H1 (cell line): ENCODE results near the gene DYNC1I2. TPM values are rescaled to one million over a fixed set of nuclear protein-coding genes. Genes with fewer than 3 reads are reported as not detected.

Experiments
- CTCF ChIA-PET: fragments of 300-600 bp; sonication (Branson Sonifier 250); formaldehyde crosslinking; loops from one replicate; lab custom pipeline; 2021; ENCODE audit not compliant: partially characterized antibody; lab: Charles Lee
- POLR2A ChIA-PET: fragments of 300-600 bp; sonication (Branson Sonifier 250); formaldehyde crosslinking; loops from one replicate; lab custom pipeline; 2021; ENCODE audit warnings: inconsistent platforms; ENCODE audit not compliant: partially characterized antibody; lab: Charles Lee
- DNase-seq, 2 experiments: peaks; one replicate each; pipeline versions ENCODE4 v3.0.0 to v3.0.0-alpha.2; 2010 to 2022; ENCODE audit warnings: low spot score in 2 of 2, low read depth in 1 of 2, mixed read lengths in 1 of 2
- FAIRE-seq: peaks from 2 replicates; lab custom pipeline; 2011; peaks lifted over from hg19 to GRCh38; lab: Jason Lieb, UNC
- H2AFZ ChIP-seq: 2 replicates; pipeline ENCODE4 v1.8.1; 2012; ENCODE audit warnings: low read length, inconsistent platforms
- H2AK5ac ChIP-seq: 2 replicates; pipeline ENCODE4 v1.6.1; 2013; ENCODE audit warnings: low read depth, low read length
- H2BK120ac ChIP-seq: replicated peaks from 2 replicates; pipeline ENCODE3; 2013; ENCODE audit warnings: low read depth, low read length, inconsistent platforms
- H2BK12ac ChIP-seq: 2 replicates; pipeline ENCODE4 v1.6.1; 2013; ENCODE audit warnings: low read depth, low read length
- H2BK15ac ChIP-seq: 2 replicates; pipeline ENCODE4 v1.6.1; 2013; ENCODE audit warnings: low read length
- H2BK20ac ChIP-seq: 2 replicates; pipeline ENCODE4 v1.6.1; 2013; ENCODE audit warnings: low read length
- H2BK5ac ChIP-seq: 2 replicates; pipeline ENCODE4 v1.6.1; 2013; ENCODE audit warnings: low read depth, low read length
- H3K14ac ChIP-seq: 2 replicates; pipeline ENCODE4 v1.6.1; 2013; ENCODE audit warnings: inconsistent platforms; ENCODE audit not compliant: insufficient read length
- H3K18ac ChIP-seq: 2 replicates; pipeline ENCODE4 v1.6.1; 2013; ENCODE audit warnings: low read length; ENCODE audit errors: extremely low read depth
- H3K23ac ChIP-seq: 2 replicates; pipeline ENCODE4 v1.6.1; 2013; ENCODE audit warnings: inconsistent platforms; ENCODE audit not compliant: insufficient read length
- H3K23me2 ChIP-seq: 2 replicates; pipeline ENCODE4 v1.6.1; 2013; ENCODE audit warnings: low read depth, low read length
- H3K27ac ChIP-seq: 2 replicates; pipeline ENCODE4 v1.6.1; 2011; ENCODE audit warnings: low read depth, low read length, inconsistent platforms
- H3K27me3 ChIP-seq, 4 experiments: replicated peaks in 1 of 4; 1 replicate in 1 of 4; 2 replicates in 3 of 4; pipeline versions ENCODE4 v1.6.1 to v1.8.1; 2011 to 2013; ENCODE audit warnings: low read length in 3 of 4, mild to moderate bottlenecking in 3 of 4, inconsistent platforms in 2 of 4, mixed read lengths in 2 of 4, moderate library complexity in 1 of 4; ENCODE audit not compliant: control insufficient read depth in 3 of 4, insufficient read depth in 3 of 4; ENCODE audit errors: extremely low read depth in 1 of 4
- H3K36me3 ChIP-seq, 4 experiments: 2 replicates each; pipeline versions ENCODE4 v1.6.1 to v1.8.1; 2011 to 2013; ENCODE audit warnings: mild to moderate bottlenecking in 4 of 4, low read length in 3 of 4, moderate library complexity in 2 of 4, control low read depth in 1 of 4, inconsistent platforms in 1 of 4; ENCODE audit not compliant: insufficient read depth in 4 of 4, control insufficient read depth in 2 of 4
- H3K4ac ChIP-seq: replicated peaks from 2 replicates; pipeline ENCODE3; 2013; ENCODE audit warnings: low read length, low read depth, mixed read lengths, inconsistent platforms; ENCODE audit not compliant: insufficient read length
- H3K4me1 ChIP-seq, 4 experiments: replicated peaks in 1 of 4; 1 replicate in 1 of 4; 2 replicates in 3 of 4; pipeline versions ENCODE4 v1.6.1 to v1.8.1; 2011 to 2013; ENCODE audit warnings: low read length in 3 of 4, inconsistent platforms in 2 of 4, mixed read lengths in 1 of 4; ENCODE audit not compliant: insufficient read depth in 4 of 4, control insufficient read depth in 3 of 4
- H3K4me2 ChIP-seq, 2 experiments: 2 replicates each; pipeline versions ENCODE4 v1.6.1 to v1.8.1; 2011 to 2013; ENCODE audit warnings: low read depth in 2 of 2, low read length in 2 of 2, control low read depth in 1 of 2, inconsistent platforms in 1 of 2, mild to moderate bottlenecking in 1 of 2; ENCODE audit not compliant: insufficient read depth in 1 of 2
- H3K4me3 ChIP-seq, 4 experiments: fragments of 200-600, 300-600 bp in 1 of 4; sonication (generic), shearing (Covaris generic), sonication (Bioruptor Twin) in 1 of 4; 2 replicates each; pipeline versions ENCODE4 v1.5.1 to v1.8.1; 2011 to 2016; ENCODE audit warnings: low read length in 4 of 4, low read depth in 3 of 4, control low read depth in 2 of 4, inconsistent platforms in 2 of 4, mild to moderate bottlenecking in 2 of 4, mixed read lengths in 1 of 4, moderate library complexity in 1 of 4; ENCODE audit not compliant: insufficient read depth in 2 of 4; ENCODE audit errors: extremely low read depth in 1 of 4
- H3K56ac ChIP-seq: replicated peaks from 2 replicates; pipeline ENCODE3; 2013; ENCODE audit warnings: low read depth, mild to moderate bottlenecking, mixed read lengths, low read length, inconsistent platforms; ENCODE audit not compliant: insufficient read length
- H3K79me1 ChIP-seq: 2 replicates; pipeline ENCODE4 v1.6.1; 2013; ENCODE audit warnings: low read depth, low read length, control low read depth
- H3K79me2 ChIP-seq, 2 experiments: 2 replicates each; pipeline versions ENCODE4 v1.6.1 to v1.8.1; 2012 to 2013; ENCODE audit warnings: low read length in 2 of 2, mild to moderate bottlenecking in 2 of 2, inconsistent platforms in 1 of 2; ENCODE audit not compliant: insufficient read depth in 2 of 2, control insufficient read depth in 1 of 2
- H3K9ac ChIP-seq, 4 experiments: replicated peaks in 1 of 4; 1 replicate in 1 of 4; 2 replicates in 3 of 4; pipeline versions ENCODE4 v1.6.1 to v1.8.1; 2011 to 2013; ENCODE audit warnings: low read depth in 3 of 4, low read length in 3 of 4, control low read depth in 2 of 4, mild to moderate bottlenecking in 2 of 4, moderate library complexity in 2 of 4, inconsistent platforms in 1 of 4; ENCODE audit errors: extremely low read depth in 1 of 4
- H3K9me3 ChIP-seq, 2 experiments: 2 replicates each; pipeline versions ENCODE4 v1.6.1 to v1.8.1; 2012 to 2013; ENCODE audit warnings: mild to moderate bottlenecking in 2 of 2, moderate library complexity in 2 of 2, control low read depth in 1 of 2, inconsistent platforms in 1 of 2, low read depth in 1 of 2, low read length in 1 of 2, mixed read lengths in 1 of 2; ENCODE audit not compliant: insufficient read depth in 2 of 2
- H4K20me1 ChIP-seq, 2 experiments: replicated peaks in 1 of 2; 2 replicates each; pipeline versions ENCODE3 to v1.8.1; 2011 to 2013; ENCODE audit warnings: inconsistent platforms in 2 of 2, low read length in 2 of 2, mild to moderate bottlenecking in 1 of 2; ENCODE audit not compliant: insufficient read depth in 2 of 2, control insufficient read depth in 1 of 2
- H4K5ac ChIP-seq: 2 replicates; pipeline ENCODE4 v1.6.1; 2013; ENCODE audit warnings: low read length, low read depth, mixed read lengths, inconsistent platforms; ENCODE audit not compliant: insufficient read length
- H4K8ac ChIP-seq: 2 replicates; pipeline ENCODE4 v1.8.0; 2013; ENCODE audit warnings: mild to moderate bottlenecking, moderate library complexity, low read length, inconsistent platforms; ENCODE audit not compliant: insufficient read depth; ENCODE audit errors: extremely low read depth
- H4K91ac ChIP-seq: replicated peaks from 2 replicates; pipeline ENCODE3; 2013; ENCODE audit warnings: low read length, mixed read lengths, inconsistent platforms; ENCODE audit not compliant: insufficient read length
- CTBP2 ChIP-seq: IDR thresholded peaks from 2 replicates; pipeline ENCODE4 v1.7.0; 2011; ENCODE audit warnings: borderline replicate concordance, mild to moderate bottlenecking, moderate library complexity, mixed read lengths, low read length; ENCODE audit not compliant: insufficient read depth, insufficient read length
- KDM5A ChIP-seq: fragments of 200-600 bp; IDR thresholded peaks from 2 replicates; pipeline ENCODE4 v1.7.1; 2012; ENCODE audit warnings: mild to moderate bottlenecking, low read length, inconsistent platforms, mixed read lengths
- WGBS, 2 experiments: shearing (Covaris generic) in 1 of 2; methylation state at CpG; one replicate each; pipeline versions ENCODE4 v1.1.6 to v1.1.7; 2013 to 2015; ENCODE audit warnings: low lambda C conversion rate in 2 of 2, mixed read lengths in 2 of 2, inconsistent platforms in 1 of 2, low coverage in 1 of 2, missing lambda C conversion rate in 1 of 2; ENCODE audit not compliant: insufficient replicate concordance in 2 of 2, insufficient coverage in 1 of 2, insufficient read length in 1 of 2; ENCODE audit errors: extremely low coverage in 1 of 2, missing lambda C conversion rate in 1 of 2; 5-methylcytosine and 5-hydroxymethylcytosine counted together
- polyA plus RNA-seq, 7 experiments: library from polyadenylated mRNA; depleted of rRNA in 3 of 7; stranded (reverse) in 5 of 7; unstranded in 2 of 7; fragments of >200 nt in 5 of 7; fragments of 200-250 nt in 2 of 7; gene quantifications; 1 replicate in 5 of 7; 2 replicates in 1 of 7; 4 replicates in 1 of 7; pipeline versions ENCODE4 v1.2.1 to v1.2.3, GENCODE V29; 2011 to 2013; ENCODE audit warnings: missing spikeins in 2 of 7, mixed read lengths in 2 of 7
- total RNA-seq: library from RNA; stranded (reverse); fragmentation: NEBNext Ultra II Directional; extraction: Animal tissue kit (Norgen Biotek cat#: 25700); gene quantifications from 2 replicates; pipeline ENCODE4 v1.2.1, GENCODE V29; 2021

DYNC1I2 gene
- total and polyA plus RNA-seq, 2 of the 8 experiments (the other 6 are each of a cell fraction or from before 2014, with no cell fraction given): 67.3 to 68.1 TPM

- no peak overlapping the region for H3K27ac ChIP-seq
- H3K14ac ChIP-seq: no peak overlapping the region
- H3K79me2 ChIP-seq: no peaks in the 10 kb centered on the region
- no peak overlapping the region for H2BK20ac ChIP-seq
- H4K8ac ChIP-seq: no peak overlapping the region
- no peaks in the 10 kb centered on the region for H4K20me1 ChIP-seq
- ChIA-PET POLR2A (no interaction called here), CTCF (interaction anchor here (1.6 kb wide), 1 partner anchor 384 kb away, joined by 5 read pairs; no protein-coding TSS in a partner anchor)
- no peak overlapping the region for H2BK5ac ChIP-seq
- H3K27me3 ChIP-seq: no peaks in the 10 kb centered on the region
- H2BK15ac ChIP-seq: no peak overlapping the region
- H3K23me2 ChIP-seq: no peaks in the 10 kb centered on the region
- no peak overlapping the region for H3K18ac ChIP-seq
- H4K91ac ChIP-seq: no peak overlapping the region
- no peaks in the 10 kb centered on the region for H3K4me1 ChIP-seq
- no peak overlapping the region for H2BK120ac ChIP-seq
- no peak overlapping the region for H2BK12ac ChIP-seq
- no peak overlapping the region for H3K4ac ChIP-seq
- peaks cover 3 to 52% (median 23%) of the 10 kb centered on the region in 4 experiments; a peak in 7 of 8 replicates for H3K36me3 ChIP-seq
- no peaks in the 10 kb centered on the region for H3K9me3 ChIP-seq
- H2AK5ac ChIP-seq: no peak overlapping the region
- no peak overlapping the region for H3K9ac ChIP-seq
- H4K5ac ChIP-seq: no peak overlapping the region
- no peak overlapping the region for H3K23ac ChIP-seq
- H3K79me1 ChIP-seq: no peaks in the 10 kb centered on the region
- DNase-seq (no peak), FAIRE-seq (no peak)
- WGBS, 2 experiments: 60% methylated on average over 3 of the region's 3 CpGs; no CpG with 5 or more reads in 1 of the 2 experiments
- no peak overlapping the region for H3K4me2 ChIP-seq
- H3K4me3 ChIP-seq: no peak overlapping the region
- H2AFZ ChIP-seq: no peak overlapping the region
- no peak overlapping the region for H3K56ac ChIP-seq
- TF ChIP-seq CTBP2 (no peak), KDM5A (no peak)
Measured at GRCh38 chr2:171729952-171730317, 42.7 kb downstream of the DYNC1I2 start.
